Skeletal muscle cell (primary cell): ENCODE measurements around the gene LIG4.
"Not testable (repeated sequence)": the region's sequence is repeated elsewhere in the genome, so short reads cannot be mapped to it uniquely, and the experiment has no call there.

Source experiments
- DNase-seq: peaks from one replicate; pipeline ENCODE4 v3.0.0-alpha.2; 2010; ENCODE audit warnings: low read depth
- H3K4me3 ChIP-seq: 2 replicates; pipeline ENCODE4 v1.5.1; 2011; ENCODE audit warnings: low read depth, mild to moderate bottlenecking, control low read depth, low read length, moderate library complexity

Gene LIG4

GRCh38 chr13:108215436-108215835 is at the start of gene LIG4:
Gene LIG4, minus strand, starts transcription at chr13:108215536. Its CDS starts 4,268 bp downstream, at chr13:108211268.
- H3K4me3 ChIP-seq: peak within 1 kb of the TSS; percentile 50
- peak; percentile 76 for DNase-seq

- no peak for DNase-seq
- H3K4me3 ChIP-seq: no peak overlapping the region
Measured at GRCh38 chr13:108263621-108264355, 48.5 kb upstream of the LIG4 start.

DNA sequence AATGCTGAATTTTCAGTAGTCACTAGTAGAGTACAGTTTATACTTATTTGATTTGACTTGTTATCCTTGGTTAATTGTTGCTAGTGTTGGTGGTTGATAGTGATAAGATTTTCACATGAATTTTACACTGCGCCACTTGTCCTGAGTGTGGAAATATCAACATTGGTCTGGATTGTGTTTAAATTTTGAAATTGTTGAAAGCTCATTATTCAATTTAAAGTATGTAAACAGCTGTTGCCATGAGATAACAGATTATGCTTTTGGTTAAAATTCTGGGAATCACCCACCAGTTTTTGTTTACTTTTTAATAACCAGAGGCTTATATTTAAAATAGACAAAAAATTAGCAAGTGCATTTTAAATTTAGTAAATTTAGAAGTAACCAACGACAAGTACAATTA is 41.9 kb upstream of the LIG4 start:
- DNase-seq: no peak
- no peak overlapping the region for H3K4me3 ChIP-seq

DNA sequence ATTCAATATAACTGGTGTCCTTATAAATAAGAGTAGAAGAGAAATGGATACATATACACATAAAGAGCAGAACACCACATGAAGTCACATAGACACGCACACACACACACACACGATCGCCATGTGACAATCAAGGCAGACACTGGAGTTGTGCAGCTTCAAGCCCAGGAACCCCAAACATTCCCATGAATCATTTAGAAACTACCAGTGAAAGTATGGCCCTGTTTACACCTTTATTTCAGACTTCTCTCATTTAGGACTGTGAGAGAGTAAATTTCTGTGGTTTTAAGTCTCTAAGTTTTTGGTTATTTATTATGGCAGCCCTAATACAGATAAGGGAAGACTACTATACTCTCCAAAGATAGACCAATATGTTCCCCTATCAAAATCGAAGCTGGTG is 33.8 kb upstream of the LIG4 start:
- DNase-seq: no peak
- no peak overlapping the region for H3K4me3 ChIP-seq

DNA sequence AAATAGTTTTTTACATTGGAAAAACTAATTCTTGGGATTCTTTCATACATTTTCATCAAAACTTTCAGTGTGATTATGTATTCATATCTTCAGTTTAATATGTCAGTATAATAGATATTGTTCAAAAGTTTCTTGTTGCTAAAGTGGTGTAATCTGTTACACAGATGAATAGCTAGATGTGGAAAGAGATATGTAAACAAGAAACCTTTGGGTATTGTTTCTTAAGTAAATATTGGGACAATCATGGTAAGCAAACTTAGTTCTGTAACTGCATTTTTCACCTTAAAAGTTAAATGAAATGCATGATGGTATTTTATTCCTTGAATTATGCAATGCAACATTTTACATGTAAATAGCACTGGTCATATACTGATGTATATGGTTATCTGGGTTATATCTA is 15.0 kb upstream of the LIG4 start:
- H3K4me3 ChIP-seq: no peak overlapping the region
- no peak for DNase-seq

DNA sequence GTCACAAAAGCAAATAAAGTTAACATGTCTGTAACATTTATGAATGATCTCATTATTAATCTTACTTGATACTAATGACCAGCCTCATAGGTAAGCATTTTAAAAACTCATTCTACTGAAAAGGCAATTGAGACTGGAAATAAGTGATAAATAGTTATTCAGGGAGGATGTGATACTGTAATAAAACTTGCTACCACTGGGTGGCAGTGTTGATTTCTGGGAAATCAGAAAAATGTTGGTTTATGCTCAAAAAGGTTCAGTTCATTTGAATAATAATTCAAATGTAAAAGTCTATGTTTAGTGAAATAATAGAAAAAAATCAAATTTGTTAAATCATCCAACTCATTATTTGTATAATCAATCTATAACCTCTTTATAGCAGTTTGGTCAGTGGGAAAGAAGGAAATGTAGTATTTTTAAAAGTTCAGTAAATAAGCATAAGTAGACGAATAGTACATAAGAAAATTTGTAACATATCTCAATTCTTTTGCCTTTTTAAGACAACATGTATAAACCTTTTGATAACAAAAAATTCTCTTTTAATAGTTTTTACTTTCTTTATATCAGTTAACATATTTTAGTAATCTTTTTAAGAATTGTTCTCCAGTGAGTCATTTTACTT is 12.4 kb upstream of the LIG4 start:
- DNase-seq: no peak
- H3K4me3 ChIP-seq: no peak overlapping the region

GRCh38 chr13:108226184-108226583 is 10.8 kb upstream of the LIG4 start:
- DNase-seq: no peak
- no peak overlapping the region for H3K4me3 ChIP-seq

DNA sequence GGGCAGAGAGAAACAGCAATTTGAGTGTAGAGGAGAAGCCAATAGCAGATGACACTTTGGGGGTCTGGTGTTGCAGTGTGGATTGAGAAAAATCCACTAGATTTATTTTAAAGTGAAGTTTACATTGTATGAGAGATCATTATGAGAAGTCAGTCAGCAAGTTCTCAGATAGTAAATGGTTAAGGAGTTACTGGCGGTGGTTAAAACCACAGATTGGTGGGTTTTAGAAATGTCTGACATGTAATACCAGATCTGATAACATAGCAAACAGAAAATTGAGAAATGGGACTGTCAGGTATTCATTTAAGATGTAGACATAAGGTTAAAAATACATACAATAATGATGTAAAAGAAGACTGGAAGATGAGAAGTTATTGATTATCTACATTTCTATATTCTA is 10.1 kb upstream of the LIG4 start:
- no peak overlapping the region for H3K4me3 ChIP-seq
- no peak for DNase-seq

- H3K4me3 ChIP-seq: no peak overlapping the region
- DNase-seq: no peak
Measured at GRCh38 chr13:108223687-108224503, 8.6 kb upstream of the LIG4 start.

- no peak for DNase-seq
- no peak overlapping the region for H3K4me3 ChIP-seq
Measured at GRCh38 chr13:108220041-108220440, 4.7 kb upstream of the LIG4 start.

- peak; percentile 60 for DNase-seq
Measured at GRCh38 chr13:108218044-108218974, 3.0 kb upstream of the LIG4 start, which contains the start of gene ABHD13. Gene ABHD13, plus strand, starts transcription at chr13:108218392. Its CDS starts 10,827 bp downstream, at chr13:108229219.

GRCh38 chr13:108217307-108218043 is 2.1 kb upstream of the LIG4 start:
- peak overlapping the region; percentile 86 for H3K4me3 ChIP-seq
- DNase-seq: not testable (repeated sequence)

More at GRCh38 chr13:108218044-108218974, 3.0 kb upstream of the LIG4 start, which contains the start of gene ABHD13:
- H3K4me3 ChIP-seq: peak within 1 kb of the TSS; percentile 86

- peak overlapping the region; percentile 50 for H3K4me3 ChIP-seq
- no peak for DNase-seq
Measured at GRCh38 chr13:108214441-108215271, 680 bp downstream of the LIG4 start.

GRCh38 chr13:108213946-108214345 is 1.4 kb downstream of the LIG4 start:
- no peak for DNase-seq
- no peak overlapping the region for H3K4me3 ChIP-seq

GRCh38 chr13:108212886-108213285 is 2.5 kb downstream of the LIG4 start:
- no peak for DNase-seq
- H3K4me3 ChIP-seq: no peak overlapping the region

GRCh38 chr13:108210551-108210950 is 4.8 kb downstream of the LIG4 start:
- DNase-seq: no peak

DNA sequence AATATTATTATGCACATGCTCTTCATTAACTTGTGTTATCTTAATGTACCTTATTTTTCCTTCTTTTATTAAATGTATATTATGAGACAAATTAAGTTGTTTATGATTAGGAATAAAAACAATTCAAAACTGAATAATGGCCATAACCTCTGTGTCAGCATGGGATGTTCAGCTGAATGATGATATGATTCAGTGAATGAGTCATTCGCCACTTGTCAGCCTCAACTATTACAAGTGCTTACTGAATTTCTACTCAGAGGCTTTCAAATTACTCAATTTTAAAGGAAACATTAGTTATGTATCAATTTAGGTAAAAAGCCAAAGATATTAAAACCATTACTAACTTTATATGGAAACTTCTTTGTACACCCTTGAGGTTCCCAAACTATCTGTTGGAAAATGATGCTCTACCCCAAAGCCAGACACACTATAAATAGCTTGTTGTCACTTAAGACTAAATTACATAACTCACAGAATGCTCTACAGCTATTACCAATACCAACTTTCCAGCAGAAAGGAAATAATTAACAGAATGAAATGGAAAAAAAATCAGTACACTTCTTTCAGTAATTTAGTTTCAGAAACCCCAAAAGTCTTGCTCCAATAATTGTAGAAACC is 14.4 kb downstream of the LIG4 start:
- DNase-seq: no peak
- no peak overlapping the region for H3K4me3 ChIP-seq

More at GRCh38 chr13:108210551-108210950, 4.8 kb downstream of the LIG4 start:
- H3K4me3 ChIP-seq: no peak overlapping the region
